ENCODE results near the gene DAZAP2. TPM values are rescaled to one million over a fixed set of nuclear protein-coding genes. Genes with fewer than 3 reads are reported as not detected.

DAZAP2 gene
- total RNA-seq, 1 donor from 2014 or later, result 259 TPM

DNA sequence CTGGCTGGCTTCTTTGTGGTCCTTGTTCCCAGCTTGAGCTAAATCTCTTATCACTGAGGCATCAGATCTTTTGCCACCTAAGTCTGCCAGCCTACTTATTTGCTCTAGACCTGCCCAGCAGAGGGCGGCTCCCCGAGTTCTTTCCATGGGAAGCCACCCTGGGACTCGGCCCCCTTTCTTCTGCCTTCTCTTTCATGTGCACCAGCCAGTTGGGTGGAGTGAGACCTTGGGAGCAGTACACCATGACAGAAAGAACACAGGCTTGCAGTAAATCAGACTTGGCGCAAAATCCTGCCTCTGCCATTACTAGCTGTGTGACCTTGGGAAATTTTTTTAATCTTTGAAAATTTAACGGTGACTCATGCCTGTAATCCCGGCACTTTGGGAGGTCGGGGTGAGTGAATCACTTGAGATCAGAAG is 24.1 kb downstream of the DAZAP2 start:
- H3K27me3 ChIP-seq (ENCODE audit: low read depth), result no peaks in the 10 kb centered on the region
- DNase-seq (peak; percentile 58), ATAC-seq (peak; percentile 43 to 79)
- H3K36me3 ChIP-seq, result no peaks in the 10 kb centered on the region
- TF ChIP-seq CTCF (IDR thresholded peaks at IDR 0.05), result peak; percentile 25
- no peaks in the 10 kb centered on the region for H3K9me3 ChIP-seq
- intact Hi-C loops (cut with DNase I), result no loop called here
- H3K4me1 ChIP-seq, result no peaks in the 10 kb centered on the region
- no peak overlapping the region for H3K27ac ChIP-seq
- H3K4me3 ChIP-seq, result no peak overlapping the region

DNA sequence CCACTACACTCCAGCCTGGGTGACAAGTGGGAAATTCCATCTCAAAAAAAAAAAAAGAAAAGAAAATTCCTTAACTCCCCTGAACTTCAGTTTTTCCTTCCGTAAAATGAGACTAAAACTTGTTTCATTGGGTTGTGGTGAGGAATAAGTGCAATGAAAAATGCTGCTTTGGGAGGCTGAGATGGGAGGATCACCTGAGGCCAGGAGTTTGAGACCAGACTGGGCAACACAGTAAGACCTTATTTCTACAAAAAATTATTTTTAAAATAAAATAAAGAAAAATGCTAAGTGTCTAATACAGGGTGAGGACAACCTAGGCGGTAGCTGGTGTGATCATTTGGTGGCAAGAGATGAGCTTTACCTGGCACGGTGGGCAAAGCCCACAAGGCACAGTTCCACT is 24.7 kb downstream of the DAZAP2 start:
- Histone ChIP-seq H3K27ac (no peak overlapping the region), H3K27me3 (ENCODE audit: low read depth) (no peaks in the 10 kb centered on the region), H3K4me1 (no peaks in the 10 kb centered on the region), H3K9me3 (no peaks in the 10 kb centered on the region), H3K4me3 (no peak overlapping the region), H3K36me3 (no peaks in the 10 kb centered on the region)
- DNase-seq (no peak), ATAC-seq (no peak)
- TF ChIP-seq CTCF (IDR thresholded peaks at IDR 0.05), result no peak
- intact Hi-C loops (cut with DNase I), result no loop called here

DNA sequence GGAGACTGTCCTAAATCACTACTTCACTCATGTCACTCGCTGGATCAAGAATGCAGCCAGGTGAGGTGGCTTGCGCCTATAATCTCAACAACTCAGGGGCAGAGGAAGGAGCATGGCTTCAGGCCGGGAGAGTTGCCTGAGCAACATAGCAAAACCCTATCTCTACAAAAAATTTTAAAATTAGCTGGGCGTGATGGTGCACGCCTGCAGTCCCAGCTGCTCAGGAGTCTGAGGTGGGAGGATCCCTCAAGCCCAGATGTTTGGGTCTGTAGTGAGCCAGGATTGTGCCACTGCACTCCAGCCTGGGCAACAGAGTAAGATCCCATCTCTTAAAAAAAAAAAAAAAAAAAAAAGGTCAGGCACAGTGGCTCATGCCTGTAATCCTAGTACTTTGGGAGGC is 25.7 kb downstream of the DAZAP2 start:
- H3K27ac ChIP-seq, result no peak overlapping the region
- no peaks in the 10 kb centered on the region for H3K27me3 ChIP-seq (ENCODE audit: low read depth)
- ATAC-seq, result no peak
- no peaks in the 10 kb centered on the region for H3K9me3 ChIP-seq
- no peak for DNase-seq
- no peak overlapping the region for H3K4me3 ChIP-seq
- H3K36me3 ChIP-seq, result no peaks in the 10 kb centered on the region
- intact Hi-C loops (cut with DNase I), result no loop called here
- peaks cover 5% of the 10 kb centered on the region for H3K4me1 ChIP-seq
- TF ChIP-seq CTCF (IDR thresholded peaks at IDR 0.05), result no peak

GRCh38 chr12:51265024-51265423 is 26.4 kb downstream of the DAZAP2 start:
- no peak for TF ChIP-seq CTCF (IDR thresholded peaks at IDR 0.05)
- Histone ChIP-seq H3K9me3 (no peaks in the 10 kb centered on the region), H3K4me3 (no peak overlapping the region), H3K36me3 (no peaks in the 10 kb centered on the region), H3K4me1 (peaks cover 8% of the 10 kb centered on the region), H3K27ac (no peak overlapping the region), H3K27me3 (ENCODE audit: low read depth) (no peaks in the 10 kb centered on the region)
- no peak for DNase-seq
- intact Hi-C loops (cut with DNase I), result no loop called here
- ATAC-seq, result no peak

- intact Hi-C loops (cut with DNase I), result loop anchor here (2.0 kb wide), 1 partner anchor 71 kb away; no protein-coding TSS in a partner anchor
- Histone ChIP-seq H3K4me3 (peak overlapping the region; percentile 74), H3K27ac (peak overlapping the region; percentile 80), H3K9me3 (no peaks in the 10 kb centered on the region), H3K27me3 (ENCODE audit: low read depth) (no peaks in the 10 kb centered on the region), H3K4me1 (peaks cover 15% of the 10 kb centered on the region), H3K36me3 (no peaks in the 10 kb centered on the region)
- ATAC-seq (peak; percentile 91), DNase-seq (peak; percentile 81)
- TF ChIP-seq CTCF (IDR thresholded peaks at IDR 0.05), result peak; percentile 49
Measured at GRCh38 chr12:51269174-51270066, 30.8 kb downstream of the DAZAP2 start.
